ENCODE data around the gene CXorf49B. TPM values are rescaled to one million over a fixed set of nuclear protein-coding genes. Genes with fewer than 3 reads are reported as not detected.
"Not testable (repeated sequence)": the region's sequence is repeated elsewhere in the genome, so short reads cannot be mapped to it uniquely, and the experiment has no call there.

CXorf49B gene
- total RNA-seq, 1 donor from 2014 or later, result not detected

DNA sequence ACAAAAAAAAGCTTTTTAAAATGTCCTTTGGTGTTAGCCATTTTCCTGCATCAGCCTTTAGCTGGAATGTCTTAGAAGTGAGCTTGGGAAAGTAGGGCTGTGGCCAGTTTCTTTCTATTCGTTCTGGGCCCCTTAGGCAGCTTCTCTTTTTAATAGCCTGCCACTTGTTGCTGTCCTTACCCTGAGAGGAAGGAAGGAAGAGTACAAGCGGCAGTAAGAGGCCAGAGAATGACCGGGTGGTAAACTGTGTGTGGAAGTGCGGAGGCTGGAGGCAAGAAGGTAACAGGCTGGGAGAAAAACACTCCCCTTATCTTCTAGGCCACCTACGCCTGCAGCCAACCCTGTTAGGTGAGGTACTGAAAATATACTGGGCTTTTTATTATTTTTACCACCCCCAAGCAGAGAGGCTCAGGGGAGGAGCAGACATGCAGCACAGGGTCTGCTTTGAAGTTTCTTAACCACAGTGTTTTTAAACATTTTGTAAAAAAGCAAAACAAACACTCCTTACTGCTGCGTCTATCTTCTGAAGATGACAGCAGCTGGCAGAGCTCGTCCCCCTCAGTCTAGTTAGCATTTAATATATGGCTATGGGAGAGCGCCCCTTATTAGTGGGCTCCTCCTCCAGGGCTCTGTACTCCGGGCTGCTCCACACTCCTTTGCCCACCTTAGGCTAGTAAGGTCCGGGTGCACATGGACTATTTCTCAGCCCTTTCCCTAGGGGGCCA is 19.2 kb downstream of the CXorf49B start:
- H3K4me1 Mint-ChIP-seq; H3K36me3 Mint-ChIP-seq (ENCODE audit: low read depth); H3K9me3 Mint-ChIP-seq; DNase-seq; H3K27me3 Mint-ChIP-seq; intact Hi-C loops (cut with micrococcal nuclease); H3K27ac Mint-ChIP-seq; ATAC-seq (ENCODE audit: low read depth); H3K4me3 Mint-ChIP-seq; POLR2A ChIA-PET; CTCF ChIA-PET: not testable (repeated sequence)

DNA sequence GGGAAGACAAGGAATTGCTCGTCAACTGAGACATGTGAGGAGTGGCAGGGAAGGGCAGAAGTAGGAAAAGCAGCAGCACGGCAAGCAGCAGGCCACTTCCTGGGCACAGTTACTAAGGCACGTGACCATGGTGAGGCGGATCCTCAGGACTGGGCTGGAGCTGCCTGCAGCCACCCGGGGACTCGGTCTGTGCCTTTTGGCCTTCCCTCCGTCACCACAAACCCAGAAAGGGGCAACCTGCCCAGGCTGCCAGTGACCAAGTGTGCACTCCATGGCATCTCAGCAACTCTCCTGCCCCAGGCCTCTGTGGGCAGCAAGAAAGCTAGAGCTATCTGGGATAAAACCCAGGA is 19.8 kb downstream of the CXorf49B start:
- POLR2A ChIA-PET; H3K4me3 Mint-ChIP-seq; H3K36me3 Mint-ChIP-seq (ENCODE audit: low read depth); DNase-seq; H3K9me3 Mint-ChIP-seq; H3K27me3 Mint-ChIP-seq; H3K27ac Mint-ChIP-seq; H3K4me1 Mint-ChIP-seq; CTCF ChIA-PET; intact Hi-C loops (cut with micrococcal nuclease); ATAC-seq (ENCODE audit: low read depth): not testable (repeated sequence)

DNA sequence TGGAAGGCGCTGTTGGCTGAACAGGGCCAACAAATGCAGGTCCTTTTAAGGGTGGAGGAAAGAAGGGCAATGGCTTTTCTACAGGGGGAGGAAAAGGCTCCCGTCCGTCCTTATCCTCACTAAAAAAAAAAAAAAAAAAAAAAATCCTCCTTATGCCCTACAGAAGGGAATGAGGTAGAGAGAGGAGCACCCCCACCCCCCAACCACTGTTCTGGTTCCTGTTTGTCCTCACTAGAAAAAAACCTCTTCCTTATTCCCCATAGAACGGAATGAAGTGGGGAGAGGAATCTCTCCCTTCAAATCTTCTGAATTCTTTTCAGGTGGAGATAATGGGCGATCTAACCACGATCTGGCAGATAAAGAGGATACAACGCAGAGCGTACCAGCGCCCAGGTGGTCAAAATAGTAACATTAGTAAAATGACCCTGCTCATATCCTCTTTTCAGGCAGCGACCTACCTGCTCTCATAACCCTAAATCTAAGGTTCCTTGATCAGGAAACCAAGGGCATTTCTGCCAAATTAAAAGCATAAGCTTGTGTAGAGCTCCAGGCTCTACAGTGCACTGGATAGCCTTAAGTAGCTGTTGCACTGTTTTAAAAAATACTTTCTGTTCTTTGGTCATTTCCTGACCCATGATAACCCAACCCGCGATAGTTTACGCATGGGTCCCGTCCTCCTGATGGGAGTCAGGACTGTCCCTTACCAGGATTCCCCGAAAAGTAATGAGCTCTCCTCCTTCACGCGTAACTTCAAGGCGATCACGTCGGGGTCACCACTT is 20.6 kb downstream of the CXorf49B start:
- H3K4me3 Mint-ChIP-seq; H3K4me1 Mint-ChIP-seq; H3K27me3 Mint-ChIP-seq; H3K9me3 Mint-ChIP-seq; intact Hi-C loops (cut with micrococcal nuclease); POLR2A ChIA-PET; DNase-seq; CTCF ChIA-PET; H3K36me3 Mint-ChIP-seq (ENCODE audit: low read depth); H3K27ac Mint-ChIP-seq: not testable (repeated sequence)
- ATAC-seq (ENCODE audit: low read depth), result peak; percentile 21

DNA sequence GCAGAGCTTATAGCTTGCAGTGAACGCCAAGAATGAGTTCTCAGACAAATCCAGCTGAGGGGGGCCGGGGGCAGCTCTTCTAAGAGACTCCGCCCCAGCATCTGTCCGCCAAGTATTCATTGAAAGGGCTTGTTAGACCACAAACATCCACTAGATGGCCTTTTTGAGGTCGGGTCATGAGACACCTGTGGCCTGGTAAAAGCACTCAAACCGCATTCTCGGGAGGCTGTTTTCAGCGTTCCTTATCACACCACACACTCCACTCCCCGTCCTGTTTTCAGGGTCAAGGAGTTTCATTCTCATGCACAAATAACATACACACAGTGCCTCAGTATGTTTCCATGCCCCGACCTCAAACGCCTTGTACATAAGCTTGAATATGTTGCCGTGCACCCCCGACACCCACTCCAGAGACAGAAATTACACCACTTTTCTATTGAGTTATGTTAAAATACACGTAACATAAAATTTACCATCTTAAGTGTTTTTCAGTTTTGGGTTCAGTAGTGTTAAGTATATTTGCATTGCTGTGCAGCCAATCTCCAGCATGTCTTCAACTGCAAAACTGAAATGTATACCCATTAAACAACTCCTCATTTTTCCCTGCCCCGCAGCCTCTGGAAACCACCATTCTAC is 21.3 kb downstream of the CXorf49B start:
- DNase-seq; H3K36me3 Mint-ChIP-seq (ENCODE audit: low read depth); H3K27ac Mint-ChIP-seq; intact Hi-C loops (cut with micrococcal nuclease); POLR2A ChIA-PET; H3K27me3 Mint-ChIP-seq; H3K4me3 Mint-ChIP-seq; H3K4me1 Mint-ChIP-seq; H3K9me3 Mint-ChIP-seq; CTCF ChIA-PET: not testable (repeated sequence)
- peak; percentile 67 for ATAC-seq (ENCODE audit: low read depth)

DNA sequence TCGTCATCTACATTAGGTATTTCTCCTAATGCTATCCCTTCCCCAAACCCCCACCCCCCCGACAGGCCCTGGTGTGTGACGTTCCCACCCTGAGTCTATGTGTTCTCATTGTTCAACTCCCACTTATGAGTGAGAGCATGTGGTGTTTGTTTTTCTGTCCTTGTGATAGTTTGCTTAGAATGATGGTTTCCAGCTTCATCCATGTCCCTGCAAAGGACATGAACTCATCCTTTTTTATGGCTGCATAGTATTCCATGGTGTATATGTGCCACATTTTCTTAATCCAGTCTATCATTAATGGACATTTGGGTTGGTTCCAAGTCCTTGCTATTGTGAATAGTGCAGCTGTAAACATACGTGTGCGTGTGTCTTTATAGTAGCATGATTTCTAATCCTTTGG is 43.3 kb downstream of the CXorf49B start:
- POLR2A ChIA-PET, CTCF ChIA-PET: not testable (repeated sequence)

DNA sequence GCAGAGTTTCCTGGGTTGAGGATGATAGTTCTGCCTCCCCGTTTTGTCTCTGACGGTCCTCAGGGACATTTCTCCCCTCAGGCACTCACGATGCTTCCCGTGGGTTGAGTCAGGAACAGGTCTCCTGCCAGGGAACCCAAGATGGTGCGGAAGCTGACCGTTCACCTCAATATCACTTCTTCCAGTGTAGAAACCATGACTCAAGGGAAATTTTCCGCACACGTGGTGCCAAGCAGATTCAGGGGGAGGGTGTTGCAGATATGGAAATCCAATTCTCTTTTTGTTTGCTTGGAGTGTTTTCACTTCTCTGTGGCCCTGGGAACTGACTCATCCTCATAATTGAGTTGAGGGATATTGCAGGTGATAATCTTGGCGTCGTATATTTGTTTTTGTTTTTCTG is 46.7 kb downstream of the CXorf49B start:
- no peaks in the 10 kb centered on the region for H3K36me3 Mint-ChIP-seq (ENCODE audit: low read depth)
- no peak overlapping the region for H3K27ac Mint-ChIP-seq
- ATAC-seq (ENCODE audit: low read depth) (no peak), DNase-seq (no peak)
- intact Hi-C loops (cut with micrococcal nuclease), result no loop called here
- POLR2A ChIA-PET, result no interaction called here
- no peaks in the 10 kb centered on the region for H3K4me1 Mint-ChIP-seq
- H3K4me3 Mint-ChIP-seq, result no peak overlapping the region
- TF ChIP-seq, protein P1, sequence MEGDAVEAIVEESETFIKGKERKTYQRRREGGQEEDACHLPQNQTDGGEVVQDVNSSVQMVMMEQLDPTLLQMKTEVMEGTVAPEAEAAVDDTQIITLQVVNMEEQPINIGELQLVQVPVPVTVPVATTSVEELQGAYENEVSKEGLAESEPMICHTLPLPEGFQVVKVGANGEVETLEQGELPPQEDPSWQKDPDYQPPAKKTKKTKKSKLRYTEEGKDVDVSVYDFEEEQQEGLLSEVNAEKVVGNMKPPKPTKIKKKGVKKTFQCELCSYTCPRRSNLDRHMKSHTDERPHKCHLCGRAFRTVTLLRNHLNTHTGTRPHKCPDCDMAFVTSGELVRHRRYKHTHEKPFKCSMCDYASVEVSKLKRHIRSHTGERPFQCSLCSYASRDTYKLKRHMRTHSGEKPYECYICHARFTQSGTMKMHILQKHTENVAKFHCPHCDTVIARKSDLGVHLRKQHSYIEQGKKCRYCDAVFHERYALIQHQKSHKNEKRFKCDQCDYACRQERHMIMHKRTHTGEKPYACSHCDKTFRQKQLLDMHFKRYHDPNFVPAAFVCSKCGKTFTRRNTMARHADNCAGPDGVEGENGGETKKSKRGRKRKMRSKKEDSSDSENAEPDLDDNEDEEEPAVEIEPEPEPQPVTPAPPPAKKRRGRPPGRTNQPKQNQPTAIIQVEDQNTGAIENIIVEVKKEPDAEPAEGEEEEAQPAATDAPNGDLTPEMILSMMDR (IDR thresholded peaks at IDR 0.05), result no peak
- CTCF ChIA-PET, result no interaction called here
- no peaks in the 10 kb centered on the region for H3K9me3 Mint-ChIP-seq
- H3K27me3 Mint-ChIP-seq, result no peaks in the 10 kb centered on the region

More for the DNA sequence above, 43.3 kb downstream of the CXorf49B start:
- DNase-seq; H3K4me1 Mint-ChIP-seq; H3K9me3 Mint-ChIP-seq; H3K27ac Mint-ChIP-seq; H3K4me3 Mint-ChIP-seq; H3K36me3 Mint-ChIP-seq (ENCODE audit: low read depth); H3K27me3 Mint-ChIP-seq; ATAC-seq (ENCODE audit: low read depth); intact Hi-C loops (cut with micrococcal nuclease): not testable (repeated sequence)

DNA sequence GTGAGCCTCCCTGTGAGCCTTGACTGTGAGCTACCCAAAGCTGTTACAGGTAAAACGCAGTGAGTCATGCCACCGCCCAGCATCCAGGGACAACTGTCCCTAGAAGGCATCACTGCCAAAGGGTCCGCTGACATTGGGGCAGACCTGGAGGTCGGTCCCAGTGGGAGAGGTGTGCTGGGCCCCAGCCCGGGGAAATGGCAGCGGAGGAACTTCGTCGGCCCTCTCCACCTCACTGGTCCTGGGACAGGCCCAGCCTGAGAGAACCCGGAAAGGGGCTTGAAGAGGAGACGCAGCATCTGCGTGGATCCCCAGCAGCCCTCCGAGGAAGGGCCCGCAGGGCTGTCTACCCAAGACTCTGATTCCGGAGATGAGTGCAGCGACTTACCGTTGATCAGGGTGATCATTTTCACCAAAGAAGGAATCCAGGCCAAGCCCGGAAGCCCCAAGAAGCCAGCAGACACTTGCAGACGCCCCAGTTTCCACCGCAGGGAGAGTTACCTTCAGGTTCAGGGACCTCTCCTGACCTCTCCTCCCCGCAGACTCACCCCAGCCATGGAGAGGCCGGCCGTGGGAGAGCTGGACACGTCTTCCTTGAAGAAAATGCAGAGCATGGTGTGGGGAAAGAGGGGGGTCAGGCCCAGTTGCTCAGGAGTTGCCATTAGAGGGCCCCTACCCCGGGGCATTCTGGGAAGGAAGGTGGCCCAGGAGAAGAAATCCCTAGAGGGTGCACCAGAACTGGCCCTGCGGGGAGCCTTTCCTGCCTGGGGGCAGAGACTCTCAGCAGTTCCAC is 51.2 kb downstream of the CXorf49B start:
- DNase-seq, result no peak
- no peaks in the 10 kb centered on the region for H3K4me1 Mint-ChIP-seq

More for the DNA sequence above, 51.2 kb downstream of the CXorf49B start:
- intact Hi-C loops (cut with micrococcal nuclease), result no loop called here
- ChIA-PET POLR2A (no interaction called here), CTCF (no interaction called here)
- H3K9me3 Mint-ChIP-seq, result no peaks in the 10 kb centered on the region
- H3K36me3 Mint-ChIP-seq (ENCODE audit: low read depth), result no peaks in the 10 kb centered on the region
- no peak overlapping the region for H3K4me3 Mint-ChIP-seq
- ATAC-seq (ENCODE audit: low read depth), result no peak
- H3K27me3 Mint-ChIP-seq, result peaks cover 2% of the 10 kb centered on the region
- TF ChIP-seq, protein P1 (IDR thresholded peaks at IDR 0.05), result no peak
- H3K27ac Mint-ChIP-seq, result no peak overlapping the region
